Measurements from ENCODE around the gene SBF2. TPM values are rescaled to one million over a fixed set of nuclear protein-coding genes. Genes with fewer than 3 reads are reported as not detected.
A peak's percentile ranks its signal among the peaks of the same experiment; 100 is the strongest.
"Not testable (repeated sequence)": the region's sequence is repeated elsewhere in the genome, so short reads cannot be mapped to it uniquely, and the experiment has no call there.

Gene SBF2
- total RNA-seq, 1 donor from 2014 or later: 24.0 TPM

- DNase-seq (ENCODE audit: low read depth) (no peak), FAIRE-seq (peak; percentile 62)
- Histone ChIP-seq H3K27me3 (ENCODE audit: control insufficient read depth, insufficient read depth, low read length) (no peaks in the 10 kb centered on the region), H3K36me3 (ENCODE audit: control insufficient read depth, insufficient read depth, low read length) (no peaks in the 10 kb centered on the region), H3K4me3 (ENCODE audit: low read depth, low read length) (no peak overlapping the region)
- TF ChIP-seq, protein P1, sequence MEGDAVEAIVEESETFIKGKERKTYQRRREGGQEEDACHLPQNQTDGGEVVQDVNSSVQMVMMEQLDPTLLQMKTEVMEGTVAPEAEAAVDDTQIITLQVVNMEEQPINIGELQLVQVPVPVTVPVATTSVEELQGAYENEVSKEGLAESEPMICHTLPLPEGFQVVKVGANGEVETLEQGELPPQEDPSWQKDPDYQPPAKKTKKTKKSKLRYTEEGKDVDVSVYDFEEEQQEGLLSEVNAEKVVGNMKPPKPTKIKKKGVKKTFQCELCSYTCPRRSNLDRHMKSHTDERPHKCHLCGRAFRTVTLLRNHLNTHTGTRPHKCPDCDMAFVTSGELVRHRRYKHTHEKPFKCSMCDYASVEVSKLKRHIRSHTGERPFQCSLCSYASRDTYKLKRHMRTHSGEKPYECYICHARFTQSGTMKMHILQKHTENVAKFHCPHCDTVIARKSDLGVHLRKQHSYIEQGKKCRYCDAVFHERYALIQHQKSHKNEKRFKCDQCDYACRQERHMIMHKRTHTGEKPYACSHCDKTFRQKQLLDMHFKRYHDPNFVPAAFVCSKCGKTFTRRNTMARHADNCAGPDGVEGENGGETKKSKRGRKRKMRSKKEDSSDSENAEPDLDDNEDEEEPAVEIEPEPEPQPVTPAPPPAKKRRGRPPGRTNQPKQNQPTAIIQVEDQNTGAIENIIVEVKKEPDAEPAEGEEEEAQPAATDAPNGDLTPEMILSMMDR (IDR thresholded peaks at IDR 0.05; ENCODE audit: insufficient read depth, low read length, severe bottlenecking): no peak
Measured at GRCh38 chr11:10149553-10149952, 144.5 kb downstream of the SBF2 start.

DNA sequence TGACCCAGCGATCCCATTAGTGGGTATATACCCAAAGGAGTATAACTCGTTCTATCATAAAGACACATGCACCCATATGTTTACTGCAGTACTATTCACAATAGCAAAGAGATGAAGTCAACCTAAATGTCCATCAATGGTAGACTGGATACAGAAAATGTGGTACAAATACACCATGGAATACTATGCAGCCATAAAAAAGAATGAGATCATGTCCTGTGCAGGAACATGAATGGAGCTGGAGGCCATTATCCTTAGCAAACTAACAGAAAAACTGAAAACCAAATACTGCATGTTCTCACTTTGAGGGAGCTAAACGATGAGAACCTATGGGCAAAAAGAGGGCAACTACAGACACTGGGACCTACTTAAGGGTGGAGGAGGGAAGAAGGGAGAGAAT is 146.8 kb downstream of the SBF2 start:
- FAIRE-seq: no peak
- no peak overlapping the region for H3K4me3 ChIP-seq (ENCODE audit: low read depth, low read length)
- TF ChIP-seq, protein P1 (IDR thresholded peaks at IDR 0.05; ENCODE audit: insufficient read depth, low read length, severe bottlenecking): no peak
- no peaks in the 10 kb centered on the region for H3K27me3 ChIP-seq (ENCODE audit: control insufficient read depth, insufficient read depth, low read length)
- H3K36me3 ChIP-seq (ENCODE audit: control insufficient read depth, insufficient read depth, low read length): no peaks in the 10 kb centered on the region
- no peak for DNase-seq (ENCODE audit: low read depth)

DNA sequence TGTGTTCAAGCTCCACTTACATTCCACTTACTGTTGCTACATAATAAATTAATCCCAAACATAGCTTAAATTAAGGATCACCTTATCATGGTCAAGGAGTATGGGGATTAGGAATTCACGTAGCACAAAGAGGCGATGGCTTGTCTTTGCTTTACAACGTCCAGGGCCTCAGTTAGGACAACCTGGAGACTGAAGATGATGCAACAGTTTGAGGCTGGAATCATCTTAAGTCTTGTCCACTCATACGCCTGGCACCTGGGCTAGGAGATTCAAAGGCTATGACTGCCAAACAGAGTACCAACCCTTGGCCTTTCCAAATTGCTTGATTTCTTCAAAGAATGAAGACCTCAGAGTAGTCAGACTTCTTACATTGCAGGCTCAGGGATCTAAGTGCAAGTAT is 149.1 kb downstream of the SBF2 start:
- Histone ChIP-seq H3K27me3 (ENCODE audit: control insufficient read depth, insufficient read depth, low read length) (no peaks in the 10 kb centered on the region), H3K4me3 (ENCODE audit: low read depth, low read length) (no peak overlapping the region), H3K36me3 (ENCODE audit: control insufficient read depth, insufficient read depth, low read length) (no peaks in the 10 kb centered on the region)
- TF ChIP-seq, protein P1 (IDR thresholded peaks at IDR 0.05; ENCODE audit: insufficient read depth, low read length, severe bottlenecking): no peak
- no peak for DNase-seq (ENCODE audit: low read depth)
- no peak for FAIRE-seq

- H3K4me3 ChIP-seq (ENCODE audit: low read depth, low read length): no peak overlapping the region
- FAIRE-seq (no peak), DNase-seq (ENCODE audit: low read depth) (peak; percentile 91)
- no peaks in the 10 kb centered on the region for H3K36me3 ChIP-seq (ENCODE audit: control insufficient read depth, insufficient read depth, low read length)
- TF ChIP-seq, protein P1 (IDR thresholded peaks at IDR 0.05; ENCODE audit: insufficient read depth, low read length, severe bottlenecking): no peak
- H3K27me3 ChIP-seq (ENCODE audit: control insufficient read depth, insufficient read depth, low read length): no peaks in the 10 kb centered on the region
Measured at GRCh38 chr11:10139656-10140055, 154.4 kb downstream of the SBF2 start.

DNA sequence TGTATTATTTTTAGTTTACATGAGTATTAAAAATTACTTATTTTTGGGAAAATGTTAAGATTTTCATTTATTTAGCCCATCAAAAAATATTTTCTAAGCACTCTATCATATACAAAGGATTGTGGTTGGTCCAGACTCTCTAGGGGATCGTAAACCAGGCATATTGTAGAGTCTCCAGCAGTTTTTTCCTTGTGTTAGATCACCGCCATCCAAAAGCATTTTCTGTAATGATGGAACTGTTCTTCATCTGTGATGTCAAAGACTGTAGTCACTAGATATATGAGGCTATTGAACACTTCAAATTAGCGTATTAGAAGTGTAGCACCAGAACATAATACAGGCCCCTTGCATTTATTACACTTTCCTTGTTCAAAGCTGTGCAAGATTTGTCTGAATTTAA is 154.9 kb downstream of the SBF2 start:
- Histone ChIP-seq H3K36me3 (ENCODE audit: control insufficient read depth, insufficient read depth, low read length) (no peaks in the 10 kb centered on the region), H3K27me3 (ENCODE audit: control insufficient read depth, insufficient read depth, low read length) (no peaks in the 10 kb centered on the region), H3K4me3 (ENCODE audit: low read depth, low read length) (no peak overlapping the region)
- DNase-seq (ENCODE audit: low read depth): no peak
- TF ChIP-seq, protein P1 (IDR thresholded peaks at IDR 0.05; ENCODE audit: insufficient read depth, low read length, severe bottlenecking): no peak
- FAIRE-seq: no peak

- Histone ChIP-seq H3K4me3 (ENCODE audit: low read depth, low read length) (no peak overlapping the region), H3K36me3 (ENCODE audit: control insufficient read depth, insufficient read depth, low read length) (no peaks in the 10 kb centered on the region), H3K27me3 (ENCODE audit: control insufficient read depth, insufficient read depth, low read length) (no peaks in the 10 kb centered on the region)
- DNase-seq (ENCODE audit: low read depth) (no peak), FAIRE-seq (no peak)
- TF ChIP-seq, protein P1 (IDR thresholded peaks at IDR 0.05; ENCODE audit: insufficient read depth, low read length, severe bottlenecking): no peak
Measured at GRCh38 chr11:10134975-10135481, 159.0 kb downstream of the SBF2 start.

DNA sequence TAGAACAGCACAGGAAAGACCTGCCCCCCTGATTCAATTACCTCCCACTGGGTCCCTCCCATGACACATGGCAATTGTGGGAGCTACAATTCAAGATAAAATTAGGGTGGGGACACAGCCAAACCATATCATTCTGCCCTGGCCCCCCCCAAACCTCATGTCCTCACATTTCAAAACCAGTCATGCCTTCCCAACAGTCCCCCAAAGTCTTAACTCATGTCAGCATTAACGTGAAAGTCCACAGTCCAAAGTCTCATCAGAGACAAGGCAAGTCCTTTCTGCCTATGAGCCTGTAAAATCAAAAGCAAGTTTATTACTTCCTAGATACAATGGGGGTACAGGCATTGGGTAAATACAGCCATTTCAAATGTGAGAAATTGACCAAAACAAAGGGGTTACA is 159.8 kb downstream of the SBF2 start:
- not testable (repeated sequence) for FAIRE-seq; H3K4me3 ChIP-seq (ENCODE audit: low read depth, low read length); DNase-seq (ENCODE audit: low read depth); H3K27me3 ChIP-seq (ENCODE audit: control insufficient read depth, insufficient read depth, low read length); H3K36me3 ChIP-seq (ENCODE audit: control insufficient read depth, insufficient read depth, low read length)

- not testable (repeated sequence) for H3K36me3 ChIP-seq (ENCODE audit: control insufficient read depth, insufficient read depth, low read length)
Measured at GRCh38 chr11:10133251-10133650, 160.8 kb downstream of the SBF2 start.

More at GRCh38 chr11:10133251-10133650, 160.8 kb downstream of the SBF2 start:
- DNase-seq (ENCODE audit: low read depth); H3K4me3 ChIP-seq (ENCODE audit: low read depth, low read length); FAIRE-seq; H3K27me3 ChIP-seq (ENCODE audit: control insufficient read depth, insufficient read depth, low read length): not testable (repeated sequence)

Data from bronchial epithelial cell (primary cell).